H54 (cell line): ENCODE measurements around the gene LYVE1.
A peak's percentile ranks its signal among the peaks of the same experiment; 100 is the strongest.

Experiments used
- DNase-seq: peaks from one replicate; pipeline ENCODE4 v3.0.0; 2011; ENCODE audit warnings: low spot score, mixed read lengths; ENCODE audit not compliant: insufficient read length
- FAIRE-seq: peaks from 3 replicates; lab custom pipeline; 2011; peaks lifted over from hg19 to GRCh38; lab: Jason Lieb, UNC
- POLR2A ChIP-seq: IDR thresholded peaks from 2 replicates; pipeline ENCODE4 v1.6.1; 2011; ENCODE audit warnings: low read depth, mild to moderate bottlenecking, low read length

Gene LYVE1

GRCh38 chr11:10538924-10539323, 29.5 kb downstream of the LYVE1 start:
- DNase-seq (no peak), FAIRE-seq (no peak)
- TF ChIP-seq POLR2A = no peak

- no peak for FAIRE-seq
- no peak for TF ChIP-seq POLR2A
- no peak for DNase-seq
These were observed 30.9 kb downstream of the LYVE1 start for GRCh38 chr11:10537600-10537999.

GRCh38 chr11:10534316-10534715, 34.1 kb downstream of the LYVE1 start:
- no peak for DNase-seq
- no peak for TF ChIP-seq POLR2A
- no peak for FAIRE-seq

- no peak for FAIRE-seq
- no peak for TF ChIP-seq POLR2A
- DNase-seq = no peak
These were observed 35.1 kb downstream of the LYVE1 start for GRCh38 chr11:10533323-10533722.

GRCh38 chr11:10532526-10532925, 35.9 kb downstream of the LYVE1 start:
- FAIRE-seq = no peak
- TF ChIP-seq POLR2A = no peak
- no peak for DNase-seq

- FAIRE-seq = peak; percentile 48
These were observed 39.2 kb downstream of the LYVE1 start for GRCh38 chr11:10529279-10529678.

GRCh38 chr11:10528121-10528520, 40.3 kb downstream of the LYVE1 start:
- DNase-seq (no peak), FAIRE-seq (no peak)
- no peak for TF ChIP-seq POLR2A

More at GRCh38 chr11:10529279-10529678, 39.2 kb downstream of the LYVE1 start:
- no peak for DNase-seq
- no peak for TF ChIP-seq POLR2A

- no peak for TF ChIP-seq POLR2A
- DNase-seq = no peak
- FAIRE-seq = peak; percentile 67
These were observed 41.2 kb downstream of the LYVE1 start for GRCh38 chr11:10526974-10527918.

GRCh38 chr11:10524471-10524870, 44.0 kb downstream of the LYVE1 start:
- no peak for FAIRE-seq
- no peak for TF ChIP-seq POLR2A
- no peak for DNase-seq

- TF ChIP-seq POLR2A = no peak
- DNase-seq (no peak), FAIRE-seq (no peak)
These were observed 45.5 kb downstream of the LYVE1 start for GRCh38 chr11:10522921-10523320.

GRCh38 chr11:10522276-10522675, 46.2 kb downstream of the LYVE1 start:
- no peak for TF ChIP-seq POLR2A
- FAIRE-seq = no peak
- DNase-seq = no peak

- FAIRE-seq = no peak
- no peak for TF ChIP-seq POLR2A
- no peak for DNase-seq
These were observed 47.9 kb downstream of the LYVE1 start for GRCh38 chr11:10520562-10520961.

GRCh38 chr11:10519630-10520029, 48.8 kb downstream of the LYVE1 start:
- FAIRE-seq (no peak), DNase-seq (no peak)
- no peak for TF ChIP-seq POLR2A

- DNase-seq (no peak), FAIRE-seq (no peak)
These were observed 49.6 kb downstream of the LYVE1 start for GRCh38 chr11:10518891-10519290.

GRCh38 chr11:10518123-10518522, 50.3 kb downstream of the LYVE1 start:
- no peak for FAIRE-seq
- TF ChIP-seq POLR2A = no peak
- no peak for DNase-seq

More at GRCh38 chr11:10518891-10519290, 49.6 kb downstream of the LYVE1 start:
- TF ChIP-seq POLR2A = no peak
